ENCODE results near the gene MPZL1. TPM values are rescaled to one million over a fixed set of nuclear protein-coding genes. Genes with fewer than 3 reads are reported as not detected.
A peak's percentile ranks its signal among the peaks of the same experiment; 100 is the strongest.

MPZL1 gene
- total and polyA plus RNA-seq, 2 of the 8 experiments (the other 6 are each of a cell fraction or from before 2014, with no cell fraction given): 37.8 to 120 TPM

DNA sequence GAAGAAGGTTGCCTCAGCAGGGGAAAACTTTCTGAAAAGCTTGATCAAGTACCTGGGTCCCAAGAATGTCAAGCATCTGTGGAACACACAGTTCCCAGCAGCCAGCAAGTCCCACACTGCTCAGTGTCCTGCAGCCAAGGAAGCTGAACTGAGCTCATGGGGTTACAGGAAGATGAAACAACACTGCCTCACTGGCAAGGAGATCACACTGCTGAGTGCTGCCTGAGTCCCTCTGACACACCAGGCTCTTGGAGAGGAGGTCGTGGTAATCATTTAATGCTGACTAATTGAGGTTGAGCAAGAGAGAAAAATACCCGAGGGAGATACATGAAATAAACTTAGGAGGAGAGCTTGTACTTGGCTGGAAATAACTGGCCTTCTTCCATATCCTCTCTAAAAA is 75.2 kb downstream of the MPZL1 start:
- Histone ChIP-seq H3K4me3 (ENCODE audit: extremely low read depth in 1 of 4, insufficient read depth in 2 of 4, low read depth in 3 of 4, low read length in 4 of 4) (no peak overlapping the region), H2BK15ac (ENCODE audit: low read length) (no peak overlapping the region), H4K5ac (ENCODE audit: insufficient read length, low read depth, low read length) (no peak overlapping the region), H4K8ac (ENCODE audit: extremely low read depth, insufficient read depth, low read length) (no peak overlapping the region), H3K4me2 (ENCODE audit: insufficient read depth in 1 of 2, low read depth in 2 of 2, low read length in 2 of 2) (no peak overlapping the region), H3K79me1 (ENCODE audit: low read depth, low read length) (no peaks in the 10 kb centered on the region), H3K18ac (ENCODE audit: extremely low read depth, low read length) (no peak overlapping the region), H3K27ac (ENCODE audit: low read depth, low read length) (0 out of 2 replicates have a peak overlapping the region, but pooled peaks have one; percentile 27), H2BK5ac (ENCODE audit: low read depth, low read length) (0 out of 2 replicates have a peak overlapping the region, but pooled peaks have one; percentile 2), H3K79me2 (ENCODE audit: control insufficient read depth in 1 of 2, insufficient read depth in 2 of 2, low read length in 2 of 2) (no peaks in the 10 kb centered on the region), H3K23ac (ENCODE audit: insufficient read length) (no peak overlapping the region), H3K4me1 (replicated peaks in 1 of 4; ENCODE audit: control insufficient read depth in 3 of 4, insufficient read depth in 4 of 4, low read length in 3 of 4) (peaks cover 2 to 8% (median 3%) of the 10 kb centered on the region in 4 experiments; a peak in 4 of 7 replicates), H2BK120ac (replicated peaks; ENCODE audit: low read depth, low read length) (no peak overlapping the region), H3K14ac (ENCODE audit: insufficient read length) (no peak overlapping the region), H2BK20ac (ENCODE audit: low read length) (no peak overlapping the region), H4K91ac (replicated peaks; ENCODE audit: insufficient read length, low read length) (no peak overlapping the region), H3K36me3 (ENCODE audit: control insufficient read depth in 2 of 4, insufficient read depth in 4 of 4, low read length in 3 of 4) (no peaks in the 10 kb centered on the region; a peak in 1 of 8 replicates), H3K9ac (replicated peaks in 1 of 4; ENCODE audit: extremely low read depth in 1 of 4, low read depth in 3 of 4, low read length in 3 of 4) (no peak overlapping the region), H3K9me3 (ENCODE audit: insufficient read depth in 2 of 2, low read depth in 1 of 2, low read length in 1 of 2) (peaks cover 0 to 3% of the 10 kb centered on the region in 2 experiments; a peak in 1 of 4 replicates), H4K20me1 (replicated peaks in 1 of 2; ENCODE audit: control insufficient read depth in 1 of 2, insufficient read depth in 2 of 2, low read length in 2 of 2) (no peaks in the 10 kb centered on the region), H2AK5ac (ENCODE audit: low read depth, low read length) (no peak overlapping the region), H3K4ac (replicated peaks; ENCODE audit: insufficient read length, low read depth, low read length) (no peak overlapping the region), H3K23me2 (ENCODE audit: low read depth, low read length) (no peaks in the 10 kb centered on the region), H3K27me3 (replicated peaks in 1 of 4; ENCODE audit: control insufficient read depth in 3 of 4, extremely low read depth in 1 of 4, insufficient read depth in 3 of 4, low read length in 3 of 4) (no peaks in the 10 kb centered on the region), H3K56ac (replicated peaks; ENCODE audit: insufficient read length, low read depth, low read length) (no peak overlapping the region), H2AFZ (ENCODE audit: low read length) (no peak overlapping the region), H2BK12ac (ENCODE audit: low read depth, low read length) (no peak overlapping the region)
- ChIA-PET CTCF (ENCODE audit: partially characterized antibody) (interaction anchor here (0.6 to 1.7 kb wide), 5 partner anchors 35 to 139 kb away, joined by 3 to 5 read pairs (median 3); no protein-coding TSS in a partner anchor), POLR2A (ENCODE audit: partially characterized antibody) (interaction anchor here (1.1 kb wide), 1 partner anchor 141 kb away, joined by 3 read pairs; no protein-coding TSS in a partner anchor)
- FAIRE-seq (peak; percentile 52), DNase-seq (ENCODE audit: low read depth in 1 of 2, low spot score in 2 of 2) (no peak)
- WGBS, 2 experiments (ENCODE audit: extremely low coverage in 1 of 2, insufficient coverage in 1 of 2, insufficient read length in 1 of 2, insufficient replicate concordance in 2 of 2, low coverage in 1 of 2, low lambda C conversion rate in 2 of 2, missing lambda C conversion rate in 1 of 2): 58% methylated on average over 2 of the region's 2 CpGs; no CpG with 5 or more reads in 1 of the 2 experiments
- TF ChIP-seq, protein P1, sequence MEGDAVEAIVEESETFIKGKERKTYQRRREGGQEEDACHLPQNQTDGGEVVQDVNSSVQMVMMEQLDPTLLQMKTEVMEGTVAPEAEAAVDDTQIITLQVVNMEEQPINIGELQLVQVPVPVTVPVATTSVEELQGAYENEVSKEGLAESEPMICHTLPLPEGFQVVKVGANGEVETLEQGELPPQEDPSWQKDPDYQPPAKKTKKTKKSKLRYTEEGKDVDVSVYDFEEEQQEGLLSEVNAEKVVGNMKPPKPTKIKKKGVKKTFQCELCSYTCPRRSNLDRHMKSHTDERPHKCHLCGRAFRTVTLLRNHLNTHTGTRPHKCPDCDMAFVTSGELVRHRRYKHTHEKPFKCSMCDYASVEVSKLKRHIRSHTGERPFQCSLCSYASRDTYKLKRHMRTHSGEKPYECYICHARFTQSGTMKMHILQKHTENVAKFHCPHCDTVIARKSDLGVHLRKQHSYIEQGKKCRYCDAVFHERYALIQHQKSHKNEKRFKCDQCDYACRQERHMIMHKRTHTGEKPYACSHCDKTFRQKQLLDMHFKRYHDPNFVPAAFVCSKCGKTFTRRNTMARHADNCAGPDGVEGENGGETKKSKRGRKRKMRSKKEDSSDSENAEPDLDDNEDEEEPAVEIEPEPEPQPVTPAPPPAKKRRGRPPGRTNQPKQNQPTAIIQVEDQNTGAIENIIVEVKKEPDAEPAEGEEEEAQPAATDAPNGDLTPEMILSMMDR (IDR thresholded peaks at IDR 0.05; ENCODE audit: control extremely low read depth in 1 of 3, insufficient read depth in 1 of 3, low read depth in 1 of 3, low read length in 3 of 3): peak in 2 of 3 experiments; percentile 7 to 22; a peak in 2 of 4 replicates
- 0 out of 2 replicates have a peak, but pooled peaks have one; percentile 13 for TF ChIP-seq TBP (IDR thresholded peaks at IDR 0.05; ENCODE audit: low read depth, low read length)
- peak in 1 of 2 experiments; percentile 72; a peak in 1 of 4 replicates for TF ChIP-seq HDAC2 (IDR thresholded peaks at IDR 0.05; ENCODE audit: borderline replicate concordance in 1 of 2, low read depth in 2 of 2, low read length in 2 of 2)
- 0 out of 2 replicates have a peak, but pooled peaks have one; percentile 52 for TF ChIP-seq SP1 (IDR thresholded peaks at IDR 0.05; ENCODE audit: low read depth, low read length)
- TF ChIP-seq POLR2AphosphoS5 (IDR thresholded peaks at IDR 0.05; ENCODE audit: low read depth, low read length): 0 out of 2 replicates have a peak, but pooled peaks have one; percentile 25
- TF ChIP-seq NRF1 (IDR thresholded peaks at IDR 0.05; ENCODE audit: low read depth, low read length): no peak
- TF ChIP-seq SAP30 (IDR thresholded peaks at IDR 0.05; ENCODE audit: insufficient read depth, insufficient replicate concordance, low read length): no peak
- TF ChIP-seq JUND (IDR thresholded peaks at IDR 0.05; ENCODE audit: low read length): no peak
- no peak for TF ChIP-seq CTBP2 (IDR thresholded peaks at IDR 0.05; ENCODE audit: borderline replicate concordance, insufficient read depth, insufficient read length, low read length)
- TF ChIP-seq TEAD4 (IDR thresholded peaks at IDR 0.05; ENCODE audit: low read depth, low read length): peak; percentile 92
